HG03108 (cell line): ENCODE results near the gene MBD6.
"Not testable (repeated sequence)": the region's sequence is repeated elsewhere in the genome, so short reads cannot be mapped to it uniquely, and the experiment has no call there.

ENCODE experiments used
- ATAC-seq: cut with Tn5 transposase; IDR thresholded peaks from one replicate; pipeline ENCODE4 v1.9.1; 2021; ENCODE audit warnings: moderate library complexity; ENCODE audit not compliant: unreplicated experiment

MBD6 gene

DNA sequence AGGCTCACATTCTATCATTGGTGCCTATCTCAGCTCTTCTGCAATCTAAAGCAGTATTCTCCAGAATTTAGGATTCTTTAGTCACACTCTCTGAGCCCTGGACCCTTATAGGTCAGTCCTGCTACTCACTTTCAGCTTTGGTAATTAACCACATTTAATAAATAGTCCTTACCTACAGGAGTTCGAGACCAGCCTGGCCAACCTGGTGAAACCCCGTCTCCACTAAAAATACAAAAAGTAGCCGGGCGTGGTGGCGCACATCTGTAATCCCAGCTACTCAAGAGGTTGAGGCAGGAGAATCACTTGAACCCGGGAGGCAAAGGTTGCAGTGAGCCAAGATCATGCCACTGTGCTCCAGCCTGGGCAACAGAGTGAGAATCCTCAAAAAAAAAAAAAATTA lies 8.9 kb upstream of the MBD6 start:
- not testable (repeated sequence) for ATAC-seq

DNA sequence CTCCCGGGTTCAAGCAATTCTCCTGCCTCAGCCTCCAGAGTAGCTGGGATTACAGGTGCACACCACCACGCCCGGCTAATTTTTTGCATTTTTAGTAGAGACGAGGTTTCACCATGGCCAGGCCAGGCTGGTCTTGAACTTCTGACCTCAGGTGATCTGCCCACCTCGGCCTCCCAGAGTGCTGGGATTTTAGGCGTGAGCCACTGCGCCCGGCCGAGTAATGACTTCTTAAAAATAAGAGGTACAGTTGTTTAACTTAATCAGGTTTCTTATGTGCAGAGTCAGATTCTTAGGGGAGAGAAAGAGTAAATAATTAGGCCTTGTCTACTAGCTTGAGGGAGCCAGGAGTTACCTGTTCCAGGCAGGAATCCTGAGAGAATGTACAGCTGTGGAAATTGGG lies 8.4 kb upstream of the MBD6 start:
- ATAC-seq, result not testable (repeated sequence)

DNA sequence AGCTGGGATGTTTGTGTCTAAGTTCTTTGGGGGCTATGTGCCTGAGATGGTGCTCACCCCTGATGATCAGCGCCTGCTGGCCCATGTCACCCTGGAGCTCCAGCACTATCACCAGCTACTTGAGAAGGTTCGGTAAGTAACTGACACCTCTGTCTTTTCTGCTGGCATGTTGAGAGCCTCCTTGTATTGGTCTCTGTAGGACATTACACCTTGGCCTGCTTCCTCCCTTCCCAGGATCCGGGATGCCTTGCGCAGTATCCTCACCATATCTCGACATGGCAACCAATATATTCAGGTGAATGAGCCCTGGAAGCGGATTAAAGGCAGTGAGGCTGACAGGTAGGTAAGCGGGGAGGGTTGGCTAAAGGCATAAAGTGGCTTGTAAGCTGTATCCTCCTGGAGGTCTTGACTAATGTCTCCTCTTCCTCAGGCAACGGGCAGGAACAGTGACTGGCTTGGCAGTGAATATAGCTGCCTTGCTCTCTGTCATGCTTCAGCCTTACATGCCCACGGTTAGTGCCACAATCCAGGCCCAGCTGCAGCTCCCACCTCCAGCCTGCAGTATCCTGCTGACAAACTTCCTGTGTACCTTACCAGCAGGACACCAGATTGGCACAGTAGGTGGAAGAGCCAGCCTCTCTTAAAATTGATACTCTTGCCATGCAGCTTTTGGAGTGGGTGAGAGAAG lies 7.8 kb upstream of the MBD6 start:
- ATAC-seq, result no peak

DNA sequence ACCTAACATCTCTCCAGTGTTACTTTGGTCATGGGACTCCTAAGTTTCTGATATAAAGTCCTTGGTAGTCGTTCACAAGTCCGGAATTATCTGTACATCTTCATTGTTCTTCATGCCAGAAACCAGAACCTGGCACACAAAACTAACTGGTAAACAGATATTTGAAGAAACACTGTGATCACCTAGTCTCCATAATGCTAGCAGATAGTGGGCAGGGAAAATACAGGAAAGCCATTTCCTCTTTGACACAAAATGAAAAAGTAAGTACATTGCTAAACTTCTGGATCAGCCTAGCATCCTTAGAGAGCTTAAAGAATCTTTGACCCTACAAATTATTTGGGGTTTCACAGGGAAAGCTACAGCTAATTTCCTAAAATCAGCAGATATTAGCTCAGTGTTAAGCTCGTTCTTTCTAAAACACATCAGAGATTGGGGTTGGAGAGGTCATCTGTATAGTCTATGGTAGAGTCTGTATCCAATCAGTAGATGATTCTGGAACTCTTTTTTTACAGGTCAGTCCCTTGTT lies 7.2 kb upstream of the MBD6 start:
- no peak for ATAC-seq

DNA sequence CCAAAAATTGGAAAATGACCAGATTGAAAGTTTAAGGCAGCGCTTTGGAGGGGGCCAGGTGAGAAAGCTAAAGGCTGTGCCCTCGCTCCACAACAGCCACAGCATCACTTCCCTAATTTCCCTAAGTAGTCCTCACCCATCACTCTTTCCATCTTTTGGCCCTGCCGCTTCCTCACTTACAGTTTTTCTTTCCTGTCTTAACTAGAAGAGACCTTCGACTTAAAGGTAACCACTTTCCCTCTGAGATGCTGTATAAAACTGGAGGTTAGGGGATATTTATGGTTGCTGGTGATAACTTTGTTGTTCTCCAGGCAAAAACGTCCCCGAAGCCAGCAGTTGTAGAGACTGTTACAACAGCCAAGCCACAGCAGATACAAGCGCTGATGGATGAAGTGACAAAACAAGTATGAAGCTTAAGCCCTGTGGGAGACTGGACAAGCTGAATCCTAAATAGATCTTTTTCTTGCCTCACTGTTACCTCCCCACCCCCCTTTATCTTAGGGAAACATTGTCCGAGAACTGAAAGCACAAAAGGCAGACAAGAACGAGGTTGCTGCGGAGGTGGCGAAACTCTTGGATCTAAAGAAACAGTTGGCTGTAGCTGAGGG lies 6.6 kb upstream of the MBD6 start:
- no peak for ATAC-seq

DNA sequence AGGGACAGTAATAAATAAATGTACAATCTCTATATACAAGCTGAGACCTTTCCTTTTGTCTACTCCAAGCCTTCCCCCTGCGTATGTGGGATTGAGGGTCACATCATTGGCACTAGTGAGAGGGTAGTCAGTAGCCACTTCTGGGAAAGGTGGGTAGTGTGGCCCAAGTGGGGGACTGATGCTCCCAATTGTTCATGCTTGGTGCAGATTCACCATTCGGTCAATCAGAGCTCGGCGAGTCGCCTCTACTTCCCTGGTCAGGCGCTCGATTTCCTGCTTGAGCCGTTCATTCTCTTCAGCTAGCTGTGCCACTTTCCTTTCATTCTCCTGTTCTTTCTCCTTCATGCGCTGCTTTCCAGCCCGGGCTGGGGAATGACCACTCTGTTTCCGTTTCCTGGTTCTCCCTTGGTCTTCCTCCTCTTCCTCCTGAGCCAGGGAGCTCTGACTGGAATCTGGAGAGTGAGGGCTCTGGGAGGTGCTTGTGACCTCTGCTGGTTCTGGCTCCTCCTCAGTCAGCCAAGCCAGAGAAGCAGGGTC lies 5.9 kb upstream of the MBD6 start:
- ATAC-seq, result no peak

DNA sequence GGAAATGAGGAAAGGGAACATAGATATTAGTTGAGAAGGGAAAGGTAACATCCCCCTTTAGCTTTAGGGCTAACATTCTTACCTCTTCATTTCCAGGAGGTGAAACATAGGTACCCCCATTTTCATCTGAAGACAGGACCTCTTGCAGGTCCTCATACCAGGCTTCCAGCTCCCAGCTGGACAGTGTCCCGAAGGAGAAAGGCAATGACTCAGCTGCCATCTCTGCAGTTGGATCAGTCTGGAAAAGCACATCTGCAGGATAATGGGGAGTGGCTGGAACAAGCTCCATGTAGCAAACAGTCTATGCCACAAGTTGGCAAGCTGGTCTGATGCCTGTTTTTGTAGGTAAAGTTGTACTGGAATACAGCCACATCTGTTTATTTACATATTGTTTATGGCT lies 5.4 kb upstream of the MBD6 start:
- ATAC-seq, result no peak

DNA sequence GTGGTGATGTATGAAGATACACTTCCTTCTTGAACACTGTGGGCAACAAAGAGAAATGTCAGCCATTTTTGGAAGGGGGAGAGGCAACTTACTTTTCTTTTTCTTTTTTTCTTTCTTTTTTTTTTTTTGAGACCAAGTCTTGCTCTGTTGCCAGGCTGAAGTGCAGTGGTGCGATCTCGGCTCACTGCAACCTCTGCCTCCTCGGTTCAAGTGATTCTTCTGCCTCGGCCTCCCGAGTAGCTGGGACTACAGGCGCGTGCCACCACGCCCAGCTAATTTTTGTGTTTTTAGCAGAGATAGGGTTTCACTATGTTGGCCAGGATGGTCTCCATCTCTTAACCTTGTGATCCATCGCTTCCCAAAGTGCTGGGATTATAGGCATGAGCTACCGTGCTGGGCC lies 4.9 kb upstream of the MBD6 start:
- ATAC-seq, result not testable (repeated sequence)

DNA sequence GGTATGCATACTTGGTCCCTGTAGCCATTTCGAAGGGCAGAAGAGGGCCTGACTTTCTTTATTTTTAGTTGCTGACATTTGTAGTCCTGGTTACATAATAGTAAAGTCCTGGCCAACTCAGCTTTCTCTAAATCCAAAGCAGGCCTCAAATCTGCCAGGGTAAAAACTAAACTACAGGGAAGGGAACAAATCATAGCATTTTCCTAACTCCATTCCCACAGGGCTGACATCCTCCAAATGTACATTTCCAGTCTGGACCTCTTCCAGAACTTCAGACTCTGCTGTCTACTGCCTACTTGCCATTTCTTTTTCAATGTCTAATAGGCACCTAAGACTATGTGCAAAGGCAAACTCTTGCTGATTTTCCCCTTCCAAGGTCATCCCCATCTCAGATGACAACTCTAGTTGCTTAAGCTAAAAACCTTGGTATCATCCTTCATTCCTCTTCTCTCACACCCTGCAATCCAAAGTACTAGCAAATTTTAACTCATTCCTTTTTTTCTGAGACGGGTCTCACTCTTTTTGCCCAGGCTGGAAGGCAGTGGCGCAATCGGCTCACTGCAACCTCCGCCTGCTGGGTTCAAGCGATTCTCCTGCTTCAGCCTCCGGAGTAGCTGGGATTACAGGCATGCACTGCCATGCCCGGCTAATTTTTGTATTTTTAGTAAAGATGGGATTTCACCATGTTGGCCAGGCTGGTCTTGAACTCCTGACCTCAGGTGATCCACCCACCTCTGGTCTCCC lies 4.3 kb upstream of the MBD6 start:
- no peak for ATAC-seq

DNA sequence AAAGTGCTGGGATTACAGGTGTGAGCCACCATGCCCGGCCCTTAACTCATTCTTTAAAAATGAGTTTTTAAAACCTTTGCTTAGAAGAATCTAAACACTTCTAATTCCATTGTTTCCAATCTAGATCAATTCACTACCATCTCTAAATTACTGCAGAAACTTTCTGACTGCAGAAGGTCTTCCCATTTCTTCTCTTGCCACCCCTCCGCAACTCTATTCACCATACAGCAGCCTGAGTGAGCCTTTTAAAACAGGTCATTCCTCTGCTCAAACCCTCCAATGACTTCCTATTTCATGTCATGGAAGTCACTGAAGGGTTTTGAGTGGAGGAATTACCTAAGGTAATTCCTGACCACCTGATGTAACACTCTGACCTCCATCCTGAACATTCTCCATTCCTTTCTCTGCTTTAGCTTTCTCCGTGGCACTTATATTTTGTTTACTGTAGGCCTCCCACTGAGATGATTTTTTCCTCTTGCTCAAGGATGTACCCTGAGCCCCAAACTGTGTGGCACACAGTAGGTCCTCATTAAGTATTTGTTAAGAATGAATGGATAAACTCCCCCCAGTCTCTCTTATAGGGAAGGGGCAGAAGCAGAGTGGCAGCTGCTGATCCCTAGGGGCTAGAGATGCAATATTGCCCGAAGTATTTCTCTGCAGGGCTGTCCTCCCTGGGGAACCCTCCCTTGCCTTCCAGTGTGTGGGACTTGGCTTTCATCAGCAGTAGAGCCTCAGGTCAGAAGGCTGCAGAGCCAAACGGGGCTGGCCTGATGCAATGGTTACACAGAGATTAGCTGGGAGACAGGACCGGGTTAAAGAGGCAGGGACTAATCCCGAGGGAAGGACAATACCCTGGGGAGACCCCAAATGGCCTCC lies 3.5 kb upstream of the MBD6 start:
- no peak for ATAC-seq

DNA sequence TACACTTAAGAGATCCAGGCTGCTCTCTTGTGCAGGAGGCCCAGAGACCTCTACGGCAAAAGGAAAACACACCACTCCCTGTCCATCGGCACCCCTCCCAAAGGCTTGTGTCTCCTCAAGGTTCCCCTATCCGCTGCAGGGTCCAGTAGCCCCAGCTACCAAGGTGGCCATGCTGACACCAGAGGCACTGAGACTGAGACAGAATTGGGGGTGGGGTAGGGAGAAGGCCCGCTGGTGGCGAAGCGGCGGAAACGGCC lies 2.9 kb upstream of the MBD6 start:
- peak; percentile 1 for ATAC-seq

DNA sequence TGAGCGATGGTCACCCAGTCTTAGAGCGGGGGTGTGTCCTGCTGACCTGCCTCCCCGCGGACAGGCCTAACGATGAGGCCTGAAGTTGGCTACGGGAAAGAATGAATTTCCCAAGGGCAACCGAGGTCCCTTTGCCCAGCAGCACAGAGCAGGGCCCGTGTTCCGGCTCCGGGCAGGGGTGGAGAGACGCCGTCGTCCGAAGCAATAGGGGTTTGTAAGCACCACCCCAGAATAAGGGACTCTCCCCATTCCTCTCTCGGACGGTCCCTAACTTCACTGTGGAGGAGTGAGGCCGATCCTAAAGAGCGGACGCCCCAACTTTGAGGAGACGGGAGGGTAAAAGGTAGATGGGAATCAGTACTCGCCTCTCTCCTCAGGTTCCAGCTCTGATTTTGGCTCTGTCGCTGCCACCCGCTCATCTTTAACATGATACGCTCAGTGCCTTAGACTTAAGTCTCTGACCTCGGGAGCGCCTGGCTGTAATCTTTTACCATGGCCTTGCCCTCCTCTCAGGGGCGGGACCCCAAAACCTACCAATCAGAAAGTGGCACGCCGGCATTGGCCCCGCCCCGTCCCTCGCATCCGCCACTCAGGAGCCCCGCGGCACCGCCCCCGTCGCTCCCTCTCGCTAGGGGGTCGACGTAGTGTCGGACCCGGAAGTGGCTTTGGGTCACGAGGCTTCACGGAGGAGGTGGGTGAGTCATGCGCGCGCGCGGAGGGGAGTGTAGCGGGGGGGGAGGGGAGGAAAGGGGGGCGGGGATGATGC lies 2.4 kb upstream of the MBD6 start, which contains the start of gene DDIT3:
Gene DDIT3 (minus strand): TSS at position 462 of the 766 bp plus-strand sequence. CDS start 3,108 bp downstream, outside the sequence.
- peak; percentile 67 for ATAC-seq

DNA sequence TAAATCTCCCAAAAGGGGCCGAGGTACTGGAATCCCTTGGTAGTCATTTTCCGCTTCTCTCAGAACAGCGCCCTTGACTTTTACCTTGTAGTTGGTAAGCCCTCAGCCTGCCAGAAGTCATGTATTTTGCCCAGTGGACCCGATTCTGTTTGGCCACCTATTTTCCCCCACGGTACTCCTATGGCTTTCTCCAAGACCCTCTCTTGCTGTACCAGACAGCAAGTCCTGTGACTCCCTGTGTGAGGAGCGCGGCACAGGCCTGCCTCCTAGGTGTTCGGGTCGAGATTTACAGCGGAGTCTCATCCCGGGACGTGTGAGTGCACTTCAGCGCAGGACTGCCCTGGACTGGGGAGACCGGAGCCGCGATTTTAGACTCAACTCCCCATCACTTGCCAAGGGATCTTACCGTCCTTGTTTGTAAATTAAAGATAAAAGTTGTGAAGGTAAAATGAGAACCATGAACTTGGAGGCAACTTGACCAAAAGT lies 1.1 kb upstream of the MBD6 start:
- no peak for ATAC-seq

DNA sequence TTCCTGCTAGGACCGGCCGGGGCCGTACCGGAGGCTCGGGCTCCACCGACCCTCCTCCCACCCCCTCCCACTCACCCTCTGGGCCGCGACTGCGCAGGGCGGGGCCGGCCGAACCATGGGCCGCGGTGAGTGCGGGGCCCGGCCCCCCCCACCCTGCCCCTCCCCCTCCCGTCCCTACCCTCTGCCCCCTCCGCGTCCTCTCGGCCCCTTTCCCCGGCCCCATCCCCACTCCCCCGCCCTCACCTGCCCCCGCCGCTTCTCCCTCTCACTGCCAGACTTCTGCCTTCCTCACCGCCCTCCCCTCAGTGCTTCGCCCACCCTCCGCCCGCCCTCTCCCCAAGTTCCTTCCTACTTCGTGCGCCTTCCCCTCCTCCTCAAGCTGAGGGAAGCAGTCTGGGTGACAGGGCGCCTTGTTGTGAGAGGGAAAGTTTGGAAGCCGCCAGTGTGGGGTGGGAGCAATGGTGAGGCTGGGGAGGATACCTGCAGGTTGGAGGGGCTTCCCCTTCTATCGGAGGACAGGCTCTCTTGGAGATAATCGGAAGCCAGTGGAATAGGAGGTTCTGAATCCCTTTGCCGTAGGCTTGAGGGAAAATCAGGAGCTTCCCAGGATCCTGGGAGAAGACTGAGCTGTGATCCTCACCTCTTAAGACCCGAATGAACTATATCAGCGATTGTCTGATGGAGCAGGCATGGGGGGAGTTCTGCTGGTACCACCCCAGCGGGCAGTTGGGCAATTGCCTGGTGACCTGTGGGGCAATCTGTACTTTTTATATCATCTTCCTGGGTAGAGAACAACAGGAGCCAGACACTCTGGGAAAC lies 472 bp downstream of the MBD6 start:
- ATAC-seq, result no peak

DNA sequence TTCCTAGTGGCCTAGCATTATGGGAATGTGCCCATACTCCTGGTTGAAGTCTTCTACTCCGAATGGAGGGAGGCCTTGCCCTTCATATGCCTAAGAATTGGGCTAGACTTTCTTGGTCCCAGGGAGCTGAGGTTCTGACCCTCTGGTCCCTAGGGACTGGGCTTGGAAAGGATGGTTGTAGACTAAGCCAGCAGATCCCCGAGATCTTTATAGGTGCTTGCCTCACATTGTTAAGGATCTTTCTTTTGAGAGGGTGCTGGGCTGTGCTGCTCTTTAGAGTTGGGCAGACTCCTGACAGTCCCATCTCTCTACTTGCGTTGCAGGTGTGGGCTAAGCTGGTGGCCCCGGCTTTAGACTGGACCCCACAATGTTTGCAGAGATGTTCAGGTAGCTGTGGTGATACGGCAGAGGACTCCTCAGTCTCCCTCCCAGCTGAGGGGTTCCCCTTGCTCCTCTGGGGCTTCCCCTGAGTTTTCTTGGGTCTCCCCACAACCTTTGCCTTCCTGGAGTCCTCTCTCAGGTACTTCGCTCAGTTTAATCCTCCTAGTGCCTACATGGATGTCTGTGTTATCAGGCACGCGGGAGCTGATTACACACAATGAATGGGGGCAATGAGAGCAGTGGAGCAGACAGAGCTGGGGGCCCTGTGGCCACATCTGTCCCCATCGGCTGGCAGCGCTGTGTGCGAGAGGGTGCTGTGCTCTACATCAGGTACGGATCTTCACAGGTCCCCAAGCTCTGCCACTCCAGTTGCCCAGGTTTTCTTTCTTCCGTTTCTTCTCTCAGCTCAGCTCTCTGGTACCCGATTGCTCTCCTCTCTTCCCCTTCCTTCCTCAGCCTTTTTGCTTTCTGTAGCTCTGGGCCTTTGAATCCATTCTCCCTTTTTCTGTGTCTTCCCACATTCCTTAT lies 1.3 kb downstream of the MBD6 start:
- ATAC-seq, result no peak

DNA sequence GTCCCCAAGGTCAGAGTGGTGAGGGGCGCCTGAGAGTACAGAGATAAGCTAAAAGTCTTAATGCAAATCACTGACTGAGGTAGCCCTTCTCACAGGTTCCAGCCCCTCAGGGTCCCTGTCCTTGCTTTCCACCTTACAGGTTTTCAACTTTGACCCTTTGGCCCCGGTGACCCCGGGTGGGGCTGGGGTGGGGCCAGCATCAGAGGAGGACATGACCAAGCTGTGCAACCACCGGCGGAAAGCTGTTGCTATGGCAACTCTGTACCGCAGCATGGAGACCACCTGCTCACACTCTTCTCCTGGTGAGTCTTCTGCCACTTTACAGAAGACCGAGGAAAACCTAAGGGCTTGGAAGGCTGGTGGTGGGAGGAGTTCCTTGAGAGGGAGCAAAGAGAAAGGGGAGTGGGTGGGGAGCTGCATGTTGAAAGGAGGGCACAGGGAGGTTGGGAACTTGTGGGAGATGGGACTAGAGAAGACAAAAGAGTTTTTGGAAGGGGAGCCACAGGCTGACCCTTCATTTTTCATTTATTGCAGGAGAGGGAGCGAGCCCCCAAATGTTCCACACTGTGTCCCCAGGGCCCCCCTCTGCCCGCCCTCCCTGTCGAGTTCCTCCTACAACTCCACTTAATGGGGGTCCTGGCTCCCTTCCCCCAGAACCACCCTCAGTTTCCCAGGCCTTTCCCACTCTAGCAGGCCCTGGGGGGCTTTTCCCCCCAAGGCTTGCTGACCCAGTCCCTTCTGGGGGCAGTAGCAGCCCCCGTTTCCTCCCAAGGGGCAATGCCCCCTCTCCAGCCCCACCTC lies 2.4 kb downstream of the MBD6 start:
- ATAC-seq, result no peak

DNA sequence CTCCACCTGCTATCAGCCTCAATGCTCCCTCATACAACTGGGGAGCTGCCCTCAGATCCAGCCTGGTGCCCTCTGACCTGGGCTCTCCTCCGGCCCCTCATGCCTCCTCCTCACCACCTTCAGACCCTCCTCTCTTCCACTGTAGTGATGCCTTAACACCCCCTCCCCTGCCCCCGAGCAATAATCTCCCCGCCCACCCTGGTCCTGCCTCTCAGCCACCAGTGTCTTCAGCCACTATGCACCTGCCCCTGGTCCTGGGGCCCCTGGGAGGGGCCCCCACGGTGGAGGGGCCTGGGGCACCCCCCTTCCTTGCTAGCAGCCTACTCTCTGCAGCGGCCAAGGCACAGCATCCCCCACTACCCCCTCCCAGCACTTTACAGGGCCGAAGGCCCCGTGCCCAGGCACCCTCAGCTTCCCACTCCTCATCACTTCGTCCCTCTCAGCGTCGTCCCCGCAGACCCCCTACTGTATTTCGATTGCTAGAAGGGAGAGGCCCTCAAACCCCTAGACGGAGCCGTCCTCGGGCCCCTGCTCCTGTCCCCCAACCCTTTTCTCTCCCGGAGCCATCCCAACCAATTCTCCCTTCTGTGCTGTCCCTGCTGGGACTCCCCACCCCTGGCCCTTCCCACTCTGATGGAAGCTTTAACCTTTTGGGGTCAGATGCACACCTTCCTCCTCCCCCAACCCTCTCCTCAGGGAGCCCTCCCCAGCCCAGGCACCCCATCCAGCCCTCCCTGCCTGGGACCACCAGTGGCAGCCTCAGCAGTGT lies 3.2 kb downstream of the MBD6 start:
- ATAC-seq, result no peak
